OCI-M2 (cell line): Measurements from ENCODE around the gene KBTBD12.
"Not testable (repeated sequence)": the region's sequence is repeated elsewhere in the genome, so short reads cannot be mapped to it uniquely, and the experiment has no call there.

Source experiments
- DNase-seq: peaks from one replicate; lab custom pipeline; 2025; ENCODE audit not compliant: unreplicated experiment; lab: John Stamatoyannopoulos, UW

Gene KBTBD12

GRCh38 chr3:127903611-127904375, 11.2 kb upstream of the KBTBD12 start:
- no peak for DNase-seq

GRCh38 chr3:127905556-127905955, 9.5 kb upstream of the KBTBD12 start:
- no peak for DNase-seq

GRCh38 chr3:127906653-127907052, 8.4 kb upstream of the KBTBD12 start:
- not testable (repeated sequence) for DNase-seq

- no peak for DNase-seq
Observed at GRCh38 chr3:127908202-127908601, 6.8 kb upstream of the KBTBD12 start.

- no peak for DNase-seq
Observed at GRCh38 chr3:127908951-127909350, 6.1 kb upstream of the KBTBD12 start.

- DNase-seq, result no peak
Observed at GRCh38 chr3:127909646-127910045, 5.4 kb upstream of the KBTBD12 start.

- no peak for DNase-seq
Observed at GRCh38 chr3:127911421-127911931, 3.6 kb upstream of the KBTBD12 start.

GRCh38 chr3:127913841-127914240, 1.2 kb upstream of the KBTBD12 start:
- DNase-seq, result not testable (repeated sequence)

GRCh38 chr3:127914584-127914983, 448 bp upstream of the KBTBD12 start:
- no peak for DNase-seq

- no peak for DNase-seq
Observed at GRCh38 chr3:127915937-127916493, 983 bp downstream of the KBTBD12 start.

GRCh38 chr3:127920738-127921137, 5.7 kb downstream of the KBTBD12 start:
- no peak for DNase-seq

GRCh38 chr3:127923611-127924010, 8.6 kb downstream of the KBTBD12 start:
- no peak for DNase-seq

GRCh38 chr3:127925384-127925783, 10.4 kb downstream of the KBTBD12 start:
- no peak for DNase-seq

GRCh38 chr3:127927829-127928604, 13.0 kb downstream of the KBTBD12 start:
- DNase-seq, result no peak

GRCh38 chr3:127929818-127930413, 14.9 kb downstream of the KBTBD12 start:
- DNase-seq, result no peak

- no peak for DNase-seq
Observed at GRCh38 chr3:127933396-127933795, 18.4 kb downstream of the KBTBD12 start.

- no peak for DNase-seq
Observed at GRCh38 chr3:127938800-127939199, 23.8 kb downstream of the KBTBD12 start.

GRCh38 chr3:127940116-127940515, 25.1 kb downstream of the KBTBD12 start:
- DNase-seq, result no peak

- no peak for DNase-seq
Observed at GRCh38 chr3:127942613-127943012, 27.6 kb downstream of the KBTBD12 start.

- no peak for DNase-seq
Observed at GRCh38 chr3:127948211-127948610, 33.2 kb downstream of the KBTBD12 start.

- DNase-seq, result no peak
Observed at GRCh38 chr3:127949446-127950055, 34.5 kb downstream of the KBTBD12 start.
